H1 (cell line): ENCODE measurements around the gene HNF4A. TPM values are rescaled to one million over a fixed set of nuclear protein-coding genes. Genes with fewer than 3 reads are reported as not detected.

Experiments
- EP300 ChIP-seq, 2 experiments: IDR thresholded peaks; 1 replicate in 1 of 2; 2 replicates in 1 of 2; pipeline ENCODE4 v1.6.1; 2011 to 2012; ENCODE audit warnings: low read depth in 2 of 2, low read length in 2 of 2, mild to moderate bottlenecking in 2 of 2, borderline replicate concordance in 1 of 2, inconsistent platforms in 1 of 2, moderate library complexity in 1 of 2
- EZH2 ChIP-seq: fragments of 200-600 bp; sonication (generic); IDR thresholded peaks from 2 replicates; pipeline ENCODE4 v1.7.1; 2012; ENCODE audit warnings: low read depth, mild to moderate bottlenecking, moderate library complexity, low read length, inconsistent platforms; ENCODE audit not compliant: severe bottlenecking
- GABPA ChIP-seq: IDR thresholded peaks from 2 replicates; pipeline ENCODE4 v1.6.1; 2011; ENCODE audit warnings: mild to moderate bottlenecking, low read length, moderate library complexity, borderline replicate concordance; ENCODE audit not compliant: insufficient read depth
- HDAC2 ChIP-seq, 2 experiments: fragments of 300-600 bp in 1 of 2; sonication (generic) in 1 of 2; IDR thresholded peaks; 2 replicates each; pipeline ENCODE4 v1.6.1; 2011 to 2012; ENCODE audit warnings: low read depth in 2 of 2, low read length in 2 of 2, mild to moderate bottlenecking in 2 of 2, moderate library complexity in 2 of 2, borderline replicate concordance in 1 of 2, inconsistent platforms in 1 of 2
- HDAC6 ChIP-seq: IDR thresholded peaks from one replicate; pipeline ENCODE4 v1.7.1; 2012; ENCODE audit warnings: low read depth, mild to moderate bottlenecking, inconsistent platforms, low read length, moderate library complexity
- MAX ChIP-seq: IDR thresholded peaks from 2 replicates; pipeline ENCODE4 v1.6.1; 2012; ENCODE audit warnings: inconsistent platforms
- RFX5 ChIP-seq: IDR thresholded peaks from 2 replicates; pipeline ENCODE4 v1.6.1; 2011; ENCODE audit warnings: low read depth, low read length, improper control_type of control experiment, borderline replicate concordance
- TCF12 ChIP-seq: IDR thresholded peaks from 2 replicates; pipeline ENCODE4 v1.6.1; 2011; ENCODE audit warnings: low read depth, mild to moderate bottlenecking, low read length
- polyA plus RNA-seq, 7 experiments: library from polyadenylated mRNA; depleted of rRNA in 3 of 7; stranded (reverse) in 5 of 7; unstranded in 2 of 7; fragments of >200 nt in 5 of 7; fragments of 200-250 nt in 2 of 7; gene quantifications; 1 replicate in 5 of 7; 2 replicates in 1 of 7; 4 replicates in 1 of 7; pipeline versions ENCODE4 v1.2.1 to v1.2.3, GENCODE V29; 2011 to 2013; ENCODE audit warnings: missing spikeins in 2 of 7, mixed read lengths in 2 of 7
- total RNA-seq: library from RNA; stranded (reverse); fragmentation: NEBNext Ultra II Directional; extraction: Animal tissue kit (Norgen Biotek cat#: 25700); gene quantifications from 2 replicates; pipeline ENCODE4 v1.2.1, GENCODE V29; 2021
- TF ChIP-seq, protein P1 (sequence below): IDR thresholded peaks from 2 replicates; pipeline ENCODE4 v1.6.1; 2012; ENCODE audit warnings: low read length, inconsistent platforms
- TF ChIP-seq, protein P2 (sequence below): IDR thresholded peaks from 2 replicates; pipeline ENCODE4 v1.6.1; 2011; ENCODE audit warnings: low read length, improper control_type of control experiment

Gene HNF4A
- total and polyA plus RNA-seq, 2 of the 8 experiments (the other 6 are each of a cell fraction or from before 2014, with no cell fraction given), result 0.03 TPM; not detected in 1

DNA sequence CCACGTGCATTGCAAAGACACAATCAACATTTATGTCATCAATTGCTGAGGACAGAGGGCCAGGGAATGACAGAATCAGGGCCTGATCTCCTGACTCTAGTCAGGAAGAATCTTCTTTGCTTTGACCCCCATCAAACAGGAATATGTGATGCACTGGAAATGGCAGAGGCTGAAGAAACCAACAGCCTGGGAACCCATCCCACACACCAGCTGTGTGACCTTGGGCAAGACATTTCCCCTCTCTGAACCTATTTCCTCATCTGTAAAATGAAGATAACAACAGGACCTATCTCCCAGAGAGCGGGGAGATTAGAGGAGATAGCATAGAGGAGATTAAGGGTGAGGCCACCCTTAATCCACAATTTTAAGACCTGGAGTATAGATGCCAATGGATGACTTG, 1.5 kb downstream of the HNF4A start (continued):
- TF ChIP-seq, protein P1, sequence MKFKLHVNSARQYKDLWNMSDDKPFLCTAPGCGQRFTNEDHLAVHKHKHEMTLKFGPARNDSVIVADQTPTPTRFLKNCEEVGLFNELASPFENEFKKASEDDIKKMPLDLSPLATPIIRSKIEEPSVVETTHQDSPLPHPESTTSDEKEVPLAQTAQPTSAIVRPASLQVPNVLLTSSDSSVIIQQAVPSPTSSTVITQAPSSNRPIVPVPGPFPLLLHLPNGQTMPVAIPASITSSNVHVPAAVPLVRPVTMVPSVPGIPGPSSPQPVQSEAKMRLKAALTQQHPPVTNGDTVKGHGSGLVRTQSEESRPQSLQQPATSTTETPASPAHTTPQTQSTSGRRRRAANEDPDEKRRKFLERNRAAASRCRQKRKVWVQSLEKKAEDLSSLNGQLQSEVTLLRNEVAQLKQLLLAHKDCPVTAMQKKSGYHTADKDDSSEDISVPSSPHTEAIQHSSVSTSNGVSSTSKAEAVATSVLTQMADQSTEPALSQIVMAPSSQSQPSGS, result no peak
- TF ChIP-seq EZH2 (no peak), EP300 (IDR thresholded peaks at IDR 0.05; ENCODE audit: borderline replicate concordance in 1 of 2, low read depth in 2 of 2, low read length in 2 of 2) (no peak), HDAC6 (no peak), HDAC2 (IDR thresholded peaks at IDR 0.05; ENCODE audit: borderline replicate concordance in 1 of 2, low read depth in 2 of 2, low read length in 2 of 2) (no peak), RFX5 (no peak), MAX (no peak), GABPA (no peak), TCF12 (no peak)
- TF ChIP-seq, protein P2, sequence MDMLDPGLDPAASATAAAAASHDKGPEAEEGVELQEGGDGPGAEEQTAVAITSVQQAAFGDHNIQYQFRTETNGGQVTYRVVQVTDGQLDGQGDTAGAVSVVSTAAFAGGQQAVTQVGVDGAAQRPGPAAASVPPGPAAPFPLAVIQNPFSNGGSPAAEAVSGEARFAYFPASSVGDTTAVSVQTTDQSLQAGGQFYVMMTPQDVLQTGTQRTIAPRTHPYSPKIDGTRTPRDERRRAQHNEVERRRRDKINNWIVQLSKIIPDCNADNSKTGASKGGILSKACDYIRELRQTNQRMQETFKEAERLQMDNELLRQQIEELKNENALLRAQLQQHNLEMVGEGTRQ, result no peak
